NCI-H526 (cell line): ENCODE results near the gene S1PR5.

Experiments
- DNase-seq, 2 experiments: peaks; one replicate each; lab custom pipeline; 2025; lab: John Stamatoyannopoulos, UW

The S1PR5 gene

DNA sequence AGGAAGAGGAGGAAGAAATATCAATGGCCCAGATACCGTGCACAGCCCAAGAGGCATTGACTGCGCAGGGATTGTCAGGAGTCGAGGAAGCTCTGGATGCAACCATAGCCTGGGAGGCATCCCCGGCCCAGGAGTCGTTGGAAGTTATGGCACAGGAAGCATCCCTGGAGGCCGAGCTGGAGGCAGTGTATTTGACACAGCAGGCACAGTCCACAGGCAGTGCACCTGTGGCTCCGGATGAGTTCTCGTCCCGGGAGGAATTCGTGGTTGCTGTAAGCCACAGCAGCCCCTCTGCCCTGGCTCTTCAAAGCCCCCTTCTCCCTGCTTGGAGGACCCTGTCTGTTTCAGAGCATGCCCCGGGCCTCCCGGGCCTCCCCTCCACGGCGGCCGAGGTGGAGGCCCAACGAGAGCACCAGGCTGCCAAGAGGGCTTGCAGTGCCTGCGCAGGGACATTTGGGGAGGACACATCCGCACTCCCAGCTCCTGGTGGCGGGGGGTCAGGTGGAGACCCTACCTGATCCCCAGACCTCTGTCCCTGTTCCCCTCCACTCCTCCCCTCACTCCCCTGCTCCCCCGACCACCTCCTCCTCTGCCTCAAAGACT is 50.0 kb downstream of the S1PR5 start:
- DNase-seq, result no peak

DNA sequence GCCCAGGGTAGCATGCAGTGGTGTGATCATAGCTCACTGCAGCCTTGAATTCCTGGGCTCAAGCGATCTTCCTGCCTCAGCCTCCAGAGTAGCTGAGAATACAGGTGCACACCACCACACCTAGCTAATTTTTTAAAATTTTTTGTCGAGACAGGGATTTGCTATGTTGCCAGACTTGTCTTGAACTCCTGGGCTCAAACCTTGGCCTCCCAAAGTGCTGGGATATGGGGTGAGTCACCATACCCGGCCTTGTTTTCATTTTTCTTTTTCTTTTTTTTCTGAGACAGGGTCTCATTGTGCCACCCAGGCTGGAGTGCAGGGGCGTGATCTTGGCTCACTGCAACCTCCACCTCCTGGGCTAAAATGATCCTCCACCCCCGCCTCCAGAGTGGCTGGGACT is 52.8 kb downstream of the S1PR5 start:
- no peak for DNase-seq
